Common myeloid progenitor, CD34-positive (primary cell): ENCODE results near the gene DOCK8.
A peak's percentile ranks its signal among the peaks of the same experiment; 100 is the strongest.

ENCODE experiments used
- CTCF ChIA-PET: fragments of 350-600 bp; sonication (Branson Sonifier 250); formaldehyde crosslinking; loops from one replicate; lab custom pipeline; 2021; ENCODE audit warnings: antibody characterized with exemption; lab: Charles Lee
- POLR2A ChIA-PET: fragments of 350-600 bp; sonication (Branson Sonifier 250); formaldehyde crosslinking; loops from one replicate; lab custom pipeline; 2021; ENCODE audit warnings: antibody characterized with exemption; lab: Charles Lee
- DNase-seq, 3 donors: peaks; one replicate each; pipeline versions ENCODE4 v3.0.0 to v3.0.0-alpha.2; 2013
- H3K27ac ChIP-seq, 2 experiments: 1 replicate in 1 of 2; 2 replicates in 1 of 2; pipeline ENCODE4 v1.7.0; 2013; ENCODE audit warnings: inconsistent platforms in 2 of 2, low read length in 2 of 2, mild to moderate bottlenecking in 2 of 2, low read depth in 1 of 2, moderate library complexity in 1 of 2; ENCODE audit not compliant: severe bottlenecking in 2 of 2, insufficient read depth in 1 of 2, poor library complexity in 1 of 2
- H3K27me3 ChIP-seq, 5 experiments: replicated peaks in 2 of 5; 1 replicate in 3 of 5; 2 replicates in 2 of 5; pipeline versions ENCODE4 v1.6.1 to v1.7.0; 2013; ENCODE audit warnings: low read length in 4 of 5, mild to moderate bottlenecking in 2 of 5, moderate library complexity in 2 of 5, inconsistent platforms in 1 of 5; ENCODE audit not compliant: insufficient read depth in 5 of 5, control insufficient read depth in 4 of 5
- H3K36me3 ChIP-seq, 4 experiments: 1 replicate in 2 of 4; 2 replicates in 2 of 4; pipeline versions ENCODE4 v1.6.1 to v1.7.0; 2013; ENCODE audit warnings: low read length in 3 of 4, control low read depth in 1 of 4, mild to moderate bottlenecking in 1 of 4; ENCODE audit not compliant: control insufficient read depth in 4 of 4, insufficient read depth in 4 of 4
- H3K4me1 ChIP-seq, 4 experiments: 1 replicate in 3 of 4; 2 replicates in 1 of 4; pipeline versions ENCODE4 v1.6.1 to v1.7.1; 2013; ENCODE audit warnings: low read length in 3 of 4, mild to moderate bottlenecking in 3 of 4, control low read depth in 1 of 4, inconsistent platforms in 1 of 4, moderate library complexity in 1 of 4; ENCODE audit not compliant: control insufficient read depth in 4 of 4, insufficient read depth in 4 of 4; ENCODE audit errors: control extremely low read depth in 1 of 4
- H3K4me3 ChIP-seq, 7 experiments: 1 replicate in 4 of 7; 2 replicates in 3 of 7; pipeline versions ENCODE4 v1.5.1 to v1.7.0; 2013; ENCODE audit warnings: mild to moderate bottlenecking in 7 of 7, low read length in 6 of 7, moderate library complexity in 6 of 7, inconsistent platforms in 2 of 7, low read depth in 2 of 7, control low read depth in 1 of 7; ENCODE audit not compliant: insufficient read depth in 4 of 7, control insufficient read depth in 1 of 7; ENCODE audit errors: extremely low read depth in 1 of 7
- H3K9me3 ChIP-seq, 5 experiments: 1 replicate in 4 of 5; 2 replicates in 1 of 5; pipeline versions ENCODE4 v1.6.1 to v1.7.1; 2013; ENCODE audit warnings: low read length in 4 of 5, mild to moderate bottlenecking in 2 of 5, inconsistent platforms in 1 of 5, low read depth in 1 of 5, moderate library complexity in 1 of 5; ENCODE audit not compliant: control insufficient read depth in 4 of 5, insufficient read depth in 2 of 5; ENCODE audit errors: control extremely low read depth in 1 of 5
- WGBS: methylation state at CpG from one replicate; pipeline ENCODE4 v1.1.5; 2013; ENCODE audit not compliant: insufficient coverage; 5-methylcytosine and 5-hydroxymethylcytosine counted together

The DOCK8 gene

DNA sequence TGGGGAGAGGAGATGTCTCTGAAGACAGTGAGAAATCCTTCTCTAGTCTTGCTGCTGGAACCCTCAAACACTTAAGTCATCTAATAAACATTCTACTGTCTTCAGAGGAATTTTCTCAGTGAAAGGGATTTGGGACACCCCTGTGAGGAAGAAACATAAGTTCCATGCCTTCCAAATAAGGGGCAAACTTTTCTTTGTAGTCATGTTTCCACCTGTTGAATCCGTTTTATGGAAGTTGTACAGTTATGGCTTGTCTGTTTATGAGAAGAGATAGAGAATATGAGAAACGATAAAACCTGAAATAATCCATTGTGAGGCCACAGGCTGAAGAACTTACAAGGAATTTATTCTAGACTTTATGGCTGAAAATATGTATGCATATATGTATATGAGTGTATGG lies 49.6 kb downstream of the DOCK8 start:
- no peaks in the 10 kb centered on the region for H3K36me3 ChIP-seq
- H3K27ac ChIP-seq: no peak overlapping the region
- no peaks in the 10 kb centered on the region for H3K9me3 ChIP-seq
- WGBS: 50% methylated on average over 2 of the region's 2 CpGs
- ChIA-PET POLR2A (no interaction called here), CTCF (no interaction called here)
- H3K27me3 ChIP-seq: no peaks in the 10 kb centered on the region
- H3K4me3 ChIP-seq: no peak overlapping the region
- DNase-seq: no peak
- H3K4me1 ChIP-seq: peaks cover 2 to 15% (median 4%) of the 10 kb centered on the region in 4 experiments

- WGBS: 81% methylated on average over 2 of the region's 7 CpGs
- no peak overlapping the region for H3K4me3 ChIP-seq
- no peaks in the 10 kb centered on the region for H3K27me3 ChIP-seq
- no peak for DNase-seq
- ChIA-PET POLR2A (no interaction called here), CTCF (no interaction called here)
- no peak overlapping the region for H3K27ac ChIP-seq
- no peaks in the 10 kb centered on the region for H3K9me3 ChIP-seq
- no peaks in the 10 kb centered on the region for H3K36me3 ChIP-seq
- H3K4me1 ChIP-seq: peaks cover 2 to 10% (median 6%) of the 10 kb centered on the region in 4 experiments
Measured at GRCh38 chr9:265209-265870, 50.7 kb downstream of the DOCK8 start.

DNA sequence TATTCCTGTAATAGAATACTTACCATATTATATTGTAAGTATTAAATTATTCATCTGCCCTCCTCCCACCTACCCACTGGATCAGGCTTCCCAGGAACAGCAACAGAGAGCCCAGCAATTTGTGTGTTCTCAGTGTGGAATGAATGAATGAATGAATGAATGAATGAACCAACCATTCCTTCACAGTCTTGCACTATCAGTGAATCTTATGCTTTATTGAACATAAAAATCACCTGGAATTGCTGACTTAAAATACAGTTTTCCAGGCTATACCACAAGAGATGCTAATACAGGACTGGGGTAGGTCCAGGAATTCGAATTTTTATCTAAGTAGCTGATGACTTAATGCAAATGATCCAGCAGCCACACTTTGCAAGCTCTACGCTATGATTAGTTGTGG lies 51.6 kb downstream of the DOCK8 start:
- POLR2A ChIA-PET: no interaction called here
- no peak for DNase-seq
- H3K27ac ChIP-seq: no peak overlapping the region
- H3K36me3 ChIP-seq: no peaks in the 10 kb centered on the region
- H3K9me3 ChIP-seq: no peaks in the 10 kb centered on the region
- CTCF ChIA-PET: interaction anchor here (0.7 to 2.2 kb wide), 4 partner anchors 8 to 52 kb away, joined by 3 to 10 read pairs (median 5); partner anchors contain the start of gene DOCK8
- no peak overlapping the region for H3K4me3 ChIP-seq
- peaks cover 2 to 17% (median 7%) of the 10 kb centered on the region in 4 experiments for H3K4me1 ChIP-seq
- WGBS: 100% methylated on average over 1 of the region's 2 CpGs
- H3K27me3 ChIP-seq: no peaks in the 10 kb centered on the region

DNA sequence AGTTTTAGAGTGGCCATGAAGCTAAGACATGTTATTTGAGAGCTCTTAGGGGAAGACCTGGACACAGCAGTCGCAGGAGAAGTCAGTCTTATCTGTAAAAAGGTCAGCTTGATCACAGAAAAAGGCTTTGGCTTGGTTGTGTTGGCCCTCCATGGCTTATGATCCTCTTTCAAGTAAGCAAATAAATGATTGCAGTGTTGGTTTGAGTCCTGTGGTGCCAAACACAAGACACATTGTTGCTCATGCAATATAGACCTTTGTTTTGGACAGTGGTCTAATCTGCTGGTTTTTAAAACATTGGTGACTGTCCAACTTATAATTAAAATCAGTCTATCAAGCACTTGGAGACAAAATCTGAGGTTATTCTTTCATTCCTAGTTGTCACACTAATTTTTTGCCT lies 54.0 kb downstream of the DOCK8 start:
- Histone ChIP-seq H3K27me3 (no peaks in the 10 kb centered on the region), H3K36me3 (peaks cover 0 to 3% (median 0%) of the 10 kb centered on the region in 4 experiments), H3K9me3 (no peaks in the 10 kb centered on the region), H3K4me1 (peaks cover 17 to 35% (median 22%) of the 10 kb centered on the region in 4 experiments), H3K4me3 (no peak overlapping the region), H3K27ac (peak overlapping the region in 1 of 2 experiments; percentile 20)
- no peak for DNase-seq
- CTCF ChIA-PET: no interaction called here
- WGBS: 100% methylated on average over 1 of the region's 1 CpG
- POLR2A ChIA-PET: no interaction called here

DNA sequence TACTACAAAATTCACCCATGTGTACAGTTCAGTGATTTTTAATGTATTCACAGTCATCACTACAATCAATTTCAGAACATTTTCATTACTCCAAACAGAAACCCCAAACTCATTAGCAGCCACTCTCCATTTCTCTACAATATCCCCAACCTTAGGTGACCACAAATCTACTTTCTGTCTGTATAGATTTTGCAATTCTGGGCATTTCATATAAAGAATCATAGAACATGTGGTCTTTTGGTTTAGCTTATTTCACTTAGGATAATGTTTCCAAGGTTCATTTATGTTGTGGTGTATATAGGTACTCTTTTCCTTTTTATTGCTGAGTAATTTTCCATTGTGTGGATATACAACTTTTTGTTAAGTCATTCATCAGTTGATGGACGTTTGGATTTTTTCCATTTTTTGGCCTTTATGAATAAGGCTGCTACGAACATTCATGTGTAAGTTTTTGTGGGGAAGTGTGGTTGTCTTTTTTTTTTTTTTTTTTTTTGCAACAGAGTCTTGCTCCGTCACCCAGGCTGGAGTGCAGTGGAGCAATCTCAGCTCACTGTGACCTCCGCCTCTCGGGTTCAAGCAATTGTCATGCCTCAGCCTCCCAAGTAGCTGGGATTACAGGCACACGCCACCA lies 54.5 kb downstream of the DOCK8 start:
- ChIA-PET CTCF (no interaction called here), POLR2A (no interaction called here)
- DNase-seq: no peak
- H3K27ac ChIP-seq: no peak overlapping the region
- H3K27me3 ChIP-seq: no peaks in the 10 kb centered on the region
- H3K4me3 ChIP-seq: no peak overlapping the region
- H3K4me1 ChIP-seq: peaks cover 22 to 40% (median 26%) of the 10 kb centered on the region in 4 experiments
- H3K9me3 ChIP-seq: no peaks in the 10 kb centered on the region
- WGBS: 70% methylated on average over 2 of the region's 6 CpGs
- H3K36me3 ChIP-seq: peaks cover 0 to 3% (median 0%) of the 10 kb centered on the region in 4 experiments

- no peak for DNase-seq
- ChIA-PET CTCF (interaction anchor here (1.7 to 1.8 kb wide), 2 partner anchors 11 to 23 kb away, joined by 4 to 6 read pairs; no protein-coding TSS in a partner anchor), POLR2A (no interaction called here)
- 100% methylated on average over 2 of the region's 2 CpGs for WGBS
- H3K36me3 ChIP-seq: peaks cover 0 to 8% (median 1%) of the 10 kb centered on the region in 4 experiments
- H3K4me3 ChIP-seq: no peak overlapping the region
- no peaks in the 10 kb centered on the region for H3K27me3 ChIP-seq
- peaks cover 23 to 42% (median 36%) of the 10 kb centered on the region in 4 experiments for H3K4me1 ChIP-seq
- no peaks in the 10 kb centered on the region for H3K9me3 ChIP-seq
- no peak overlapping the region for H3K27ac ChIP-seq
Measured at GRCh38 chr9:270657-271237, 56.1 kb downstream of the DOCK8 start.
